HepG2 (cell line): Measurements from ENCODE around the gene EXOC3L4. TPM values are rescaled to one million over a fixed set of nuclear protein-coding genes. Genes with fewer than 3 reads are reported as not detected.

ENCODE experiments used
- BORCS8-MEF2B ChIP-seq: sonication (generic); formaldehyde crosslinking; IDR thresholded peaks from 2 replicates; pipeline ENCODE4 v1.8.0; 2022; ENCODE audit warnings: mild to moderate bottlenecking, missing genetic modification reagents
- CBX2 ChIP-seq, 2 experiments: fragments of 200-600 bp in 1 of 2; sonication (generic); formaldehyde crosslinking in 1 of 2; IDR thresholded peaks; 2 replicates each; pipeline versions ENCODE4 v1.7.0 to v1.8.1; 2018 to 2022; ENCODE audit warnings: low read depth in 2 of 2, low read length in 1 of 2, mild to moderate bottlenecking in 1 of 2, missing genetic modification reagents in 1 of 2
- DMTF1 ChIP-seq: sonication (generic); formaldehyde crosslinking; IDR thresholded peaks from 2 replicates; pipeline ENCODE4 v1.4.0; 2020; ENCODE audit warnings: mild to moderate bottlenecking, missing genetic modification reagents
- HIVEP1 ChIP-seq: sonication (generic); formaldehyde crosslinking; IDR thresholded peaks from 2 replicates; pipeline ENCODE4 v1.4.0; 2020; ENCODE audit warnings: mild to moderate bottlenecking, missing genetic modification reagents
- JUN ChIP-seq: sonication (generic); formaldehyde crosslinking; IDR thresholded peaks from 2 replicates; pipeline ENCODE4 v1.4.0; 2020; ENCODE audit warnings: mild to moderate bottlenecking, missing genetic modification reagents
- MAZ ChIP-seq, 2 experiments: sonication (generic) in 1 of 2; formaldehyde crosslinking in 1 of 2; IDR thresholded peaks; 2 replicates each; pipeline versions ENCODE4 v1.5.0 to v1.6.1; 2012 to 2020; ENCODE audit warnings: low read depth in 2 of 2, mild to moderate bottlenecking in 2 of 2, borderline replicate concordance in 1 of 2, improper control_type of control experiment in 1 of 2, low read length in 1 of 2, missing genetic modification reagents in 1 of 2, moderate library complexity in 1 of 2
- MED8 ChIP-seq: sonication (generic); formaldehyde crosslinking; IDR thresholded peaks from 2 replicates; pipeline ENCODE4 v1.8.1; 2023; ENCODE audit warnings: mild to moderate bottlenecking, missing genetic modification reagents; ENCODE audit not compliant: insufficient replicate concordance
- MEF2D ChIP-seq: sonication (generic); formaldehyde crosslinking; IDR thresholded peaks from 2 replicates; pipeline ENCODE4 v1.5.1; 2020; ENCODE audit warnings: mild to moderate bottlenecking, missing genetic modification reagents
- MEIS1 ChIP-seq: sonication (generic); formaldehyde crosslinking; IDR thresholded peaks from 2 replicates; pipeline ENCODE4 v1.9.0; 2021; ENCODE audit warnings: mild to moderate bottlenecking, missing genetic modification reagents, moderate library complexity, borderline replicate concordance
- NFYC ChIP-seq: IDR thresholded peaks from 2 replicates; pipeline ENCODE4 v1.6.1; 2016; ENCODE audit warnings: missing genetic modification reagents, missing compliant biosample characterization
- PRPF4 ChIP-seq: fragments of 200-400 bp; formaldehyde crosslinking; IDR thresholded peaks from 2 replicates; pipeline ENCODE4 v1.6.1; 2016; ENCODE audit warnings: low read length, low read depth; ENCODE audit not compliant: poor library complexity, severe bottlenecking
- SRF ChIP-seq: IDR thresholded peaks from 2 replicates; pipeline ENCODE4 v1.6.1; 2011; ENCODE audit warnings: mild to moderate bottlenecking, low read depth, low read length, moderate library complexity
- ZBTB21 ChIP-seq: sonication (generic); formaldehyde crosslinking; IDR thresholded peaks from 2 replicates; pipeline ENCODE4 v1.4.0; 2020; ENCODE audit warnings: missing genetic modification reagents
- ZNF253 ChIP-seq: sonication (generic); formaldehyde crosslinking; IDR thresholded peaks from 2 replicates; pipeline ENCODE4 v1.8.0; 2022; ENCODE audit warnings: mild to moderate bottlenecking, missing genetic modification reagents, borderline replicate concordance
- ZNF775 ChIP-seq: sonication (generic); formaldehyde crosslinking; IDR thresholded peaks from 2 replicates; pipeline ENCODE4 v1.4.0; 2020; ENCODE audit warnings: missing genetic modification reagents, mild to moderate bottlenecking, moderate library complexity, borderline replicate concordance
- ZNF788 ChIP-seq: sonication (generic); formaldehyde crosslinking; IDR thresholded peaks from 2 replicates; pipeline ENCODE4 v1.5.0; 2020; ENCODE audit warnings: mild to moderate bottlenecking, missing genetic modification reagents, borderline replicate concordance
- polyA plus RNA-seq, 8 experiments: library from polyadenylated mRNA; depleted of rRNA in 3 of 8; stranded (reverse) in 7 of 8; unstranded in 1 of 8; fragments of >200 nt; fragmentation: Illumina TruSeq in 4 of 8; extraction: Trizol in 4 of 8; gene quantifications; 2 replicates each; pipeline versions ENCODE4 v1.2.1 to v1.2.3, GENCODE V29; 2011 to 2016; ENCODE audit warnings: low read depth in 4 of 8, missing spikeins in 1 of 8, mixed read lengths in 1 of 8; ENCODE audit not compliant: insufficient read depth in 1 of 8
- total RNA-seq, 5 experiments: library from RNA; depleted of rRNA; stranded (reverse); fragments of >200 nt; fragmentation: Illumina TruSeq; extraction: Trizol; gene quantifications; 2 replicates each; pipeline ENCODE4 v1.2.3, GENCODE V29; 2016; ENCODE audit warnings: low read depth in 1 of 5
- TF ChIP-seq, protein P1 (sequence below): sonication (generic); formaldehyde crosslinking; IDR thresholded peaks from 2 replicates; pipeline ENCODE4 v1.4.0; 2020; ENCODE audit warnings: missing genetic modification reagents
- TF ChIP-seq, protein P2 (sequence below): sonication (generic); formaldehyde crosslinking; IDR thresholded peaks from 2 replicates; pipeline ENCODE4 v1.9.0; 2021; ENCODE audit warnings: missing genetic modification reagents, borderline replicate concordance
- TF ChIP-seq, protein P3 (sequence below): sonication (generic); formaldehyde crosslinking; IDR thresholded peaks from 2 replicates; pipeline ENCODE4 v1.4.0; 2020; ENCODE audit warnings: missing genetic modification reagents

The EXOC3L4 gene
- total and polyA plus RNA-seq, 2 of the 13 experiments (the other 11 are each of a cell fraction or from before 2014, with no cell fraction given) = 11.8 to 27.0 TPM

GRCh38 chr14:103103461-103104388 lies 9.2 kb downstream of the EXOC3L4 start (continued):
- TF ChIP-seq MEIS1 (CRISPR knock-in tag) (peak; percentile 47; the same call in 1 of the 2 replicates), PRPF4 (no peak), CBX2 (IDR thresholded peaks at IDR 0.05; ENCODE audit: low read depth, low read length) (no peak), CBX2 (CRISPR knock-in tag; IDR thresholded peaks at IDR 0.05; ENCODE audit: low read depth) (no peak), ZNF253 (CRISPR knock-in tag) (no peak), ZNF788 (CRISPR knock-in tag) (no peak), DMTF1 (CRISPR knock-in tag) (no peak), ZBTB21 (no peak), JUN (CRISPR knock-in tag) (no peak), ZNF775 (CRISPR knock-in tag) (no peak), MAZ (IDR thresholded peaks at IDR 0.05; ENCODE audit: borderline replicate concordance, low read depth, low read length) (peak; percentile 32; the same call in 1 of the 2 replicates), MAZ (CRISPR knock-in tag; IDR thresholded peaks at IDR 0.05; ENCODE audit: low read depth) (no peak; the same call in 1 of the 2 replicates), HIVEP1 (CRISPR knock-in tag) (peak; percentile 78), MEF2D (CRISPR knock-in tag) (peak; percentile 43; the same call in 1 of the 2 replicates), BORCS8-MEF2B (CRISPR knock-in tag) (peak; percentile 71), MED8 (CRISPR knock-in tag) (peak; percentile 93), SRF (no peak), NFYC (no peak)
- TF ChIP-seq, protein P1, sequence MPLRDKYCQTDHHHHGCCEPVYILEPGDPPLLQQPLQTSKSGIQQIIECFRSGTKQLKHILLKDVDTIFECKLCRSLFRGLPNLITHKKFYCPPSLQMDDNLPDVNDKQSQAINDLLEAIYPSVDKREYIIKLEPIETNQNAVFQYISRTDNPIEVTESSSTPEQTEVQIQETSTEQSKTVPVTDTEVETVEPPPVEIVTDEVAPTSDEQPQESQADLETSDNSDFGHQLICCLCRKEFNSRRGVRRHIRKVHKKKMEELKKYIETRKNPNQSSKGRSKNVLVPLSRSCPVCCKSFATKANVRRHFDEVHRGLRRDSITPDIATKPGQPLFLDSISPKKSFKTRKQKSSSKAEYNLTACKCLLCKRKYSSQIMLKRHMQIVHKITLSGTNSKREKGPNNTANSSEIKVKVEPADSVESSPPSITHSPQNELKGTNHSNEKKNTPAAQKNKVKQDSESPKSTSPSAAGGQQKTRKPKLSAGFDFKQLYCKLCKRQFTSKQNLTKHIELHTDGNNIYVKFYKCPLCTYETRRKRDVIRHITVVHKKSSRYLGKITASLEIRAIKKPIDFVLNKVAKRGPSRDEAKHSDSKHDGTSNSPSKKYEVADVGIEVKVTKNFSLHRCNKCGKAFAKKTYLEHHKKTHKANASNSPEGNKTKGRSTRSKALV (CRISPR knock-in tag) = peak; percentile 25; the same call in 1 of the 2 replicates
- TF ChIP-seq, protein P2, sequence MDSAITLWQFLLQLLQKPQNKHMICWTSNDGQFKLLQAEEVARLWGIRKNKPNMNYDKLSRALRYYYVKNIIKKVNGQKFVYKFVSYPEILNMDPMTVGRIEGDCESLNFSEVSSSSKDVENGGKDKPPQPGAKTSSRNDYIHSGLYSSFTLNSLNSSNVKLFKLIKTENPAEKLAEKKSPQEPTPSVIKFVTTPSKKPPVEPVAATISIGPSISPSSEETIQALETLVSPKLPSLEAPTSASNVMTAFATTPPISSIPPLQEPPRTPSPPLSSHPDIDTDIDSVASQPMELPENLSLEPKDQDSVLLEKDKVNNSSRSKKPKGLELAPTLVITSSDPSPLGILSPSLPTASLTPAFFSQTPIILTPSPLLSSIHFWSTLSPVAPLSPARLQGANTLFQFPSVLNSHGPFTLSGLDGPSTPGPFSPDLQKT (CRISPR knock-in tag) = no peak
- TF ChIP-seq, protein P3, sequence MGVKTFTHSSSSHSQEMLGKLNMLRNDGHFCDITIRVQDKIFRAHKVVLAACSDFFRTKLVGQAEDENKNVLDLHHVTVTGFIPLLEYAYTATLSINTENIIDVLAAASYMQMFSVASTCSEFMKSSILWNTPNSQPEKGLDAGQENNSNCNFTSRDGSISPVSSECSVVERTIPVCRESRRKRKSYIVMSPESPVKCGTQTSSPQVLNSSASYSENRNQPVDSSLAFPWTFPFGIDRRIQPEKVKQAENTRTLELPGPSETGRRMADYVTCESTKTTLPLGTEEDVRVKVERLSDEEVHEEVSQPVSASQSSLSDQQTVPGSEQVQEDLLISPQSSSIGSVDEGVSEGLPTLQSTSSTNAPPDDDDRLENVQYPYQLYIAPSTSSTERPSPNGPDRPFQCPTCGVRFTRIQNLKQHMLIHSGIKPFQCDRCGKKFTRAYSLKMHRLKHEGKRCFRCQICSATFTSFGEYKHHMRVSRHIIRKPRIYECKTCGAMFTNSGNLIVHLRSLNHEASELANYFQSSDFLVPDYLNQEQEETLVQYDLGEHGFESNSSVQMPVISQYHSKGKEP (CRISPR knock-in tag) = no peak
